ENCODE measurements around the gene KAZN.
A peak's percentile ranks its signal among the peaks of the same experiment; 100 is the strongest.

The KAZN gene

DNA sequence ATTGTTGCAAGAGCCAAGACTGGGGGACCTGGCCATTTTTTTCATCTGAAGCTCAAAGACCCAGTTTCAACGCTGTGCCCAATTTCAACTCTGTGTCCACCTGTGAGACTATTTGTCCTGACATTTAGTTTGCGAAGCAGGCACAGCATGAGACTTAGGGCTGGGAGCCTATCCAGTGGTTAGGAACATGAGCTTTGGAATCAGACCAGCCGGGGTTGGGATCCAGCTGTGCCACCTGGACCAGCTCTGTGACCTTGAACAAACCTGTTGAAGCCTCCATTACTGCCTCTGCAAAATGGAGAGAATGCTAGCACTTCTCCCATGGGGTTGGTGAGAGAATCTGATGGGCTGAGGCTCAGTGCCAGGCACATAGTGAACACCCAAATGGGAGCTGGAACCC is 348.9 kb downstream of the KAZN start:
- peak overlapping the region; percentile 41 for H3K4me3 ChIP-seq (ENCODE audit: low read depth, low read length)
- TF ChIP-seq, protein P1, sequence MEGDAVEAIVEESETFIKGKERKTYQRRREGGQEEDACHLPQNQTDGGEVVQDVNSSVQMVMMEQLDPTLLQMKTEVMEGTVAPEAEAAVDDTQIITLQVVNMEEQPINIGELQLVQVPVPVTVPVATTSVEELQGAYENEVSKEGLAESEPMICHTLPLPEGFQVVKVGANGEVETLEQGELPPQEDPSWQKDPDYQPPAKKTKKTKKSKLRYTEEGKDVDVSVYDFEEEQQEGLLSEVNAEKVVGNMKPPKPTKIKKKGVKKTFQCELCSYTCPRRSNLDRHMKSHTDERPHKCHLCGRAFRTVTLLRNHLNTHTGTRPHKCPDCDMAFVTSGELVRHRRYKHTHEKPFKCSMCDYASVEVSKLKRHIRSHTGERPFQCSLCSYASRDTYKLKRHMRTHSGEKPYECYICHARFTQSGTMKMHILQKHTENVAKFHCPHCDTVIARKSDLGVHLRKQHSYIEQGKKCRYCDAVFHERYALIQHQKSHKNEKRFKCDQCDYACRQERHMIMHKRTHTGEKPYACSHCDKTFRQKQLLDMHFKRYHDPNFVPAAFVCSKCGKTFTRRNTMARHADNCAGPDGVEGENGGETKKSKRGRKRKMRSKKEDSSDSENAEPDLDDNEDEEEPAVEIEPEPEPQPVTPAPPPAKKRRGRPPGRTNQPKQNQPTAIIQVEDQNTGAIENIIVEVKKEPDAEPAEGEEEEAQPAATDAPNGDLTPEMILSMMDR (conservative IDR thresholded peaks at IDR 0.05; ENCODE audit: low read depth, low read length) = no peak
- no peak for DNase-seq (ENCODE audit: low read depth)

DNA sequence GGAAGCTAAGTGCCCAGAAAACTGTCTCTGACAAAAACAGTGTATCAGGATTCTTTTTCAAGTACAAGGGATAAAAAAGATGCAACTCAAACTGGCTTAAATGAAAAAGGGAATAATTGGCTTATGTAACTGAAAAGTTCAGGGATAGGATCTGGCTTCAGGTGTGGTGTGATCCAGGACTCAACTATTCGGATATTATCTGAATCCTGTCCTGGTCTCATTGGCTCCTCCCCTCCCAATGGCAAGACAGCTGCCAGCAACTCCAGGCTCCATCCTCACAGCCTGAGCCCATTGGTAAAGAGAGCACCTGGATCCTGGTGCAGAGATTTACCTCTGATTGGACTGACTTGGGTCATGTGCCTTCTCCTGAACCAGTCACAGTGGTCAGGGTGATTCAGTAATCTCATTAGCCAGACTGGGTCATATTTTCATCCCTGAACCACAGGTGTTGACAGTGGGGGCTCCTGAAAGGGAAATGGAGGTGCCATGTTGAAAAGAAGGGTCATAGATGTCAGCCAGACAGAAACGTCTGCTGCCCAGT is 349.7 kb downstream of the KAZN start:
- no peak for DNase-seq (ENCODE audit: low read depth)
- TF ChIP-seq, protein P1 (conservative IDR thresholded peaks at IDR 0.05; ENCODE audit: low read depth, low read length) = no peak

DNA sequence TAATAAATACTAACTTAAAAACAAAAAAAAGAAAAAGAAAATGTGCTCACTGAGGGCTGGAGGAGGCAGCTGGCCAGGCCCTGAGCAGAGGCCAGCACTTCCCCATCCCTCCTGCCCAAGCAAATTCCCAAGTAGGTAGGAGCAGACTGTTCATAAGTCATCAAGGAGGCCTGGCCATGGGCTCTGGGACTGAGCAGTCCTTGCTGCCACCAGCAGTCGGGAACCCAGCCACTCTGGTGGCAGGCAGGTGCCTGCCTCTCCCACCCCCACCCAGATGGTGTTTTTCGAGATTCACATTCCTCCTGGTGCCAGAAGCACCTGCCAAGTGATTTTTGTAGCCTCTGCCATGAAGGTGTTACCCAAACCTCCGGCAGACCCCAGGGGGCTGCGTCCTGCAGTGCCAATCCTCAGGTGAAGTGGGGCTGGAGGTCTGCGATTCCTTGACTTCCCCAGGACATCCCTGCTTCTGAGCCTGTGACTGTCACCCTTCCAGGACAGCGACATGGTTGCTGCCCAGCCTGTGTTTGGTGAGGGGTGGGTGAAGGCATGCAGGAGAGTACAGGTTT is 350.9 kb downstream of the KAZN start:
- no peak overlapping the region for H3K4me3 ChIP-seq (ENCODE audit: low read depth, low read length)
- DNase-seq (ENCODE audit: low read depth) = no peak
- TF ChIP-seq, protein P1 (conservative IDR thresholded peaks at IDR 0.05; ENCODE audit: low read depth, low read length) = no peak

More for the DNA sequence above, 349.7 kb downstream of the KAZN start:
- H3K4me3 ChIP-seq (ENCODE audit: low read depth, low read length) = no peak overlapping the region

DNA sequence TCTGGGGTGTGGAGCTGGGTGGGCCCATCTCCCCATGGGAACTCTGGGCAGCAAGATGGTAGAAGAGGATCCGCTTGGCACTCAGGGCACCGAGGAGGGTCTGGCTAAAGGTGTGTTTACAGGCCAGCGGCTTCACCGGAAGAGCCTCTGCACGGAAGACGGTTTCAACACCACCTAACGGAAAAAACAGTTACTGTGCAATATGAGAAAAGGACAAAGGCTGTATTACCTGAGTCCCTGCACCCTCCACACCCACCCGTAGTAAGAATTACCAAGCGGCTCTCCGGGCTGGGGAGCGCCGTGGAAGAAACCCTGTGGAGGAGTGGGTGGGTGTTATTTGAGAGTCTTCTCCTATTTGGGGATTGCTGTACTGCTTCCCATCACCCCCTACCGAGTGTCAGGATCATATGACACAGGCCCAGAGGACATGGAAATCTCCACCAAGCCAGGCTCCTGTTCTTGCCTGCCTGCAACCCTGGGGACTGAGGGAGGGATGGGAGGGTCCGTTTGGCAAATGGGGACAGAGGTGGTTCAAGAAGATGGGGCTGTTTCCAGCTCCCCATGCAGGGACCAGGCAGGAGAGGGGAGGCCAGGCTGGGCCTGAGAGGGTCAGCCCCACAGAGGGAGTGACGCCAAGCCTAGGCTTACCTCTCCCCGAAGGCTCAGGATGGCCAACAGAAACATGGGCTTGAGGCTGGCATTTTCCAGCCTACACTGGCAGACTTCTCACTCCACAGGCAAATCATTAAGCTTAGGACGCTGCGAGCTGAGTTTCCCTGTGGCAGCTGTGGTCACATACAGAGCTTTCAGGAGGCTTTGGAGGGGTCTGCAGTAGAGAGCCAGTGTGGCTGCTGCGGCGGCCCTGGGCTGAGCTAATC is 351.6 kb downstream of the KAZN start:
- no peak overlapping the region for H3K4me3 ChIP-seq (ENCODE audit: low read depth, low read length)
- TF ChIP-seq, protein P1 (conservative IDR thresholded peaks at IDR 0.05; ENCODE audit: low read depth, low read length) = peak; percentile 5
- no peak for DNase-seq (ENCODE audit: low read depth)

DNA sequence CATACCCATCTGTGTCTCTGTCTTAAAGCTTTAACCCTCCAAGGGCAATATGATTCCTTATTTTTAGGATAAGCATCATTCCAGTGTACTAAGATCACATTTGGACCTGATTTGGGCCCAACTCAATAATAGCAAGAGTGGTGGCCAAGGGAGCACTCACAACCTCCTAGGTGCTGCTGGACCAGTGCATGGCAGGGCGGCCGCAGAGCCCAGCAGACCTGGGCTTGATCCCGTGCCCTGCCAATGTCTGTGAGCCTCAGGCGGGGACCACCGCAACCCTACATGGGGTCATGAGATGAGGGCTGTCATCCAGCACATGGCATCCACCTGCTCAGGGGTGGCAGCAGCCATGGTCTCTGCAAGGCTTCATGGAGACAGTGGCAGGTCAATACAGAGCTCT is 353.3 kb downstream of the KAZN start:
- DNase-seq (ENCODE audit: low read depth) = no peak

DNA sequence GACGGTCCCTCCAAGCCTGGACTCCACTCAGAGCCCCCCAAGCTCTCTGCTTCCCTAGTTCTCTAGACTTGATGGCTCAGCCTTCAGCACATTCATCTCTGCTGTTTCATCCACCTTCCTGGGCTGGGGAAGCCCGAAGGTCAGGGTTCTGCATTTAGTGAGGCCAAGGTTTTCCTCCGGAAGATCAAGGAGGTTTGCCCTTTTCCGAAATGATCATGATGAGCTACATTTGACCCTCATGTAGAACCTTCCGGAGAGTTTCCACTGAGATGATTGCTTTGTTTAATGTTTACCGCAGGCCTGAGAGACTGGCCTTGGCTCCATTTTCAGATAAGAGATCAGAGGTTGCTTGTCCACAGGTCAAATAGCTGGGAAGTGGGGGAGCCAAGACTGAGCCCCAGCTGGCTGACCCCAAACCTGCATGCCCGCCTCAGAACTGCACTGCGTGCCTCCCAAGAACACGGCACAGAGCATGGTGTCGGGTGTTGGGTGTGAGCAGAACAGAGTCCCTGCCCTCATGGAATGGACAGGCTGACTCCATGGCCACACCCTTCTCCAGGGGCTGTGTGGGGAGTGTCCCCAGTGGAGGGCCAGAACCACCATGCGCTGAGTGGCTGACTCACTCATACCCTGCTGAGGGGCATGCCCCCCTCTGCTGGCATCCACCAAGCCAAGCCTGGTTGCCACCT is 354.3 kb downstream of the KAZN start:
- no peak overlapping the region for H3K4me3 ChIP-seq (ENCODE audit: low read depth, low read length)
- TF ChIP-seq, protein P1 (conservative IDR thresholded peaks at IDR 0.05; ENCODE audit: low read depth, low read length) = no peak

More for the DNA sequence above, 353.3 kb downstream of the KAZN start:
- TF ChIP-seq, protein P1 (conservative IDR thresholded peaks at IDR 0.05; ENCODE audit: low read depth, low read length) = no peak
- H3K4me3 ChIP-seq (ENCODE audit: low read depth, low read length) = no peak overlapping the region

More for the DNA sequence above, 354.3 kb downstream of the KAZN start:
- no peak for DNase-seq (ENCODE audit: low read depth)

Measured in choroid plexus epithelial cell (primary cell).